ENCODE data around the gene PCLO.

DNA sequence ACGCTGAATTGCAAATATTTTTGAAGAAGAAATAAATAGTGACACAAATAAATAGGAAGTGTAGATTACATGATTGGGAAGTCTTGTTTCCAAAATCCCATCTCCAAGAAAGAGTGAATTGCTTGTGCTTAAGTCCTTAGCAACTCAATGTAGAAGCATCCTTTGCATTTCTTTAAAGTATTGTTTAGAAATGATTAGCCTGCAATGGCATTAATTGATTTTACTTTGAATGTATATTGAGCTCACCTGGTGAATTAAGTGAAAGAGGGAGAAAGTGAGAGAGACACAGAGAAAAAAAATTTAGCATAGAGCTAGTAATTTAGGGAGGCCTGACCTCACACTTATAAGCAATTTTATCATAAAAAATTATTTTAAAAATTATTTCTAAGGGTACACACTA is 49.0 kb upstream of the PCLO start:
- TF ChIP-seq, protein P1, sequence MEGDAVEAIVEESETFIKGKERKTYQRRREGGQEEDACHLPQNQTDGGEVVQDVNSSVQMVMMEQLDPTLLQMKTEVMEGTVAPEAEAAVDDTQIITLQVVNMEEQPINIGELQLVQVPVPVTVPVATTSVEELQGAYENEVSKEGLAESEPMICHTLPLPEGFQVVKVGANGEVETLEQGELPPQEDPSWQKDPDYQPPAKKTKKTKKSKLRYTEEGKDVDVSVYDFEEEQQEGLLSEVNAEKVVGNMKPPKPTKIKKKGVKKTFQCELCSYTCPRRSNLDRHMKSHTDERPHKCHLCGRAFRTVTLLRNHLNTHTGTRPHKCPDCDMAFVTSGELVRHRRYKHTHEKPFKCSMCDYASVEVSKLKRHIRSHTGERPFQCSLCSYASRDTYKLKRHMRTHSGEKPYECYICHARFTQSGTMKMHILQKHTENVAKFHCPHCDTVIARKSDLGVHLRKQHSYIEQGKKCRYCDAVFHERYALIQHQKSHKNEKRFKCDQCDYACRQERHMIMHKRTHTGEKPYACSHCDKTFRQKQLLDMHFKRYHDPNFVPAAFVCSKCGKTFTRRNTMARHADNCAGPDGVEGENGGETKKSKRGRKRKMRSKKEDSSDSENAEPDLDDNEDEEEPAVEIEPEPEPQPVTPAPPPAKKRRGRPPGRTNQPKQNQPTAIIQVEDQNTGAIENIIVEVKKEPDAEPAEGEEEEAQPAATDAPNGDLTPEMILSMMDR (IDR thresholded peaks at IDR 0.05) = no peak
- no peak for TF ChIP-seq POLR2A (IDR thresholded peaks at IDR 0.05)
